Measurements from ENCODE around the gene BCAS4.

- TF ChIP-seq POLR2A (IDR thresholded peaks at IDR 0.05) (no peak), CTCF (IDR thresholded peaks at IDR 0.05) (no peak)
Measured at GRCh38 chr20:50870561-50871161, 75.8 kb downstream of the BCAS4 start.
